SH-SY5Y (cell line): Measurements from ENCODE around the gene FSTL4.

Source experiments
- GATA2 ChIP-seq: IDR thresholded peaks from 2 replicates; pipeline ENCODE4 v1.6.1; 2011; ENCODE audit warnings: mild to moderate bottlenecking, low read depth, low read length
- GATA3 ChIP-seq: IDR thresholded peaks from 2 replicates; pipeline ENCODE4 v1.6.1; 2011; ENCODE audit warnings: low read depth, mild to moderate bottlenecking, low read length, moderate library complexity

Gene FSTL4

DNA sequence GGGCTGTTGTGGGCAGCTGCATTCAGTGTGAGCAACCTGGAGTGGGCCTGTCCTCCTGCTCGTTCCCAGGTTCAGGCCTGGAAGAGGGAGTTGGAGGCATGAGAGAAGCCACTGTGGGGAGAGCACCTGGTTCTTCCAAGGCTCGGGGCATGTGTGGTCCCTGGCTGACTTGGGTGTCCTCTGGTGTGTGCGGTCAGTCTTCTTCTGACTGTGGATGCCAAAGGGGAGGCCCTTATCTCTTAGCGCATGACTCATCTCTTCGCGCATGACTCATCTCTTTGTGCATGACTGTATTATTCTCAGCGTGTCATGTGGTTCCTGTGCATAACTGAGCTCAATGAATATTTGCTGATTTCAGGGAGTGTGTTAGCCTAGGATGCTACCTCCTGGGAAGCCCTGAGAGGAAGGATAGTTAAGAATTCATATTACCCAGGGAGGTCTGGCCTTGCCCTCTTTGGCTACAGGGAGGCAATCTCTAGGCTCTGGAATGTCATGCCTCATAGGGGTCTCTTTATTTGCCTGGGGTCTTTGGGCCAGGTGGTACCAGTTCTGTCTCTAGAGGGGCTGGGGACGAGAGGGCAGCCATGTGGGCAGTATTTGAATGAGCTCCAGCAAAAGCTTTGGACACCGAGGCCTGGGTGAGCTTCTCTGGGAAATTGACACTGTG, 371.8 kb downstream of the FSTL4 start:
- TF ChIP-seq GATA3 (no peak), GATA2 (no peak)

- TF ChIP-seq GATA3, result no peak
- TF ChIP-seq GATA2, result no peak
Measured at GRCh38 chr5:133238426-133239205, 373.7 kb downstream of the FSTL4 start.

DNA sequence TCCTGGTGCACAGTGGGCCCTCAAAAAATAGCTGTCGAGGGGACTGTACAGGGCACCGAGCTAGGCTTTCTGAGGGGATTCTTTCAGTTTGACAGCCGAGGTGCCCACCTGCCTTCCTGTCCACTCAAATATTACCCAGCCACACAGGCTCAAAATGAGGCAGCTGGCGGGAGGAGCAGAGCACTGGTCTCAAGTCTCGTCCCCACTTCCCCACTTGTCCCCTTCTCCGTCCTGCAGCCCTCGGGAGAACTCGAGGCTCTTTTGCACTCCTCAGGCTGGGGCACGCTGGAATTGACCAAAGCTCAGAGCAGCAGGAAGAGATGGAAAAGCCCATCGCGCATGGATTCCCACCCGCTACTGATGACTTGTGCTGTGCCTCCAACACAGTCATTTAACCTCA, 375.4 kb downstream of the FSTL4 start:
- TF ChIP-seq GATA2 (no peak), GATA3 (no peak)

GRCh38 chr5:133236541-133236951, 375.8 kb downstream of the FSTL4 start:
- TF ChIP-seq GATA2 (no peak), GATA3 (no peak)

GRCh38 chr5:133235696-133236426, 376.5 kb downstream of the FSTL4 start:
- TF ChIP-seq GATA2 (no peak), GATA3 (no peak)

- no peak for TF ChIP-seq GATA2
- no peak for TF ChIP-seq GATA3
Measured at GRCh38 chr5:133234911-133235310, 377.4 kb downstream of the FSTL4 start.

- TF ChIP-seq GATA2 (no peak), GATA3 (no peak)
Measured at GRCh38 chr5:133234273-133234672, 378.1 kb downstream of the FSTL4 start.

- TF ChIP-seq GATA3 (no peak), GATA2 (no peak)
Measured at GRCh38 chr5:133233616-133234015, 378.7 kb downstream of the FSTL4 start.

- TF ChIP-seq GATA3, result no peak
Measured at GRCh38 chr5:133232911-133233310, 379.4 kb downstream of the FSTL4 start.

GRCh38 chr5:133232435-133232834, 379.9 kb downstream of the FSTL4 start:
- TF ChIP-seq GATA3 (no peak), GATA2 (no peak)

GRCh38 chr5:133232011-133232410, 380.3 kb downstream of the FSTL4 start:
- no peak for TF ChIP-seq GATA3
- TF ChIP-seq GATA2, result no peak

DNA sequence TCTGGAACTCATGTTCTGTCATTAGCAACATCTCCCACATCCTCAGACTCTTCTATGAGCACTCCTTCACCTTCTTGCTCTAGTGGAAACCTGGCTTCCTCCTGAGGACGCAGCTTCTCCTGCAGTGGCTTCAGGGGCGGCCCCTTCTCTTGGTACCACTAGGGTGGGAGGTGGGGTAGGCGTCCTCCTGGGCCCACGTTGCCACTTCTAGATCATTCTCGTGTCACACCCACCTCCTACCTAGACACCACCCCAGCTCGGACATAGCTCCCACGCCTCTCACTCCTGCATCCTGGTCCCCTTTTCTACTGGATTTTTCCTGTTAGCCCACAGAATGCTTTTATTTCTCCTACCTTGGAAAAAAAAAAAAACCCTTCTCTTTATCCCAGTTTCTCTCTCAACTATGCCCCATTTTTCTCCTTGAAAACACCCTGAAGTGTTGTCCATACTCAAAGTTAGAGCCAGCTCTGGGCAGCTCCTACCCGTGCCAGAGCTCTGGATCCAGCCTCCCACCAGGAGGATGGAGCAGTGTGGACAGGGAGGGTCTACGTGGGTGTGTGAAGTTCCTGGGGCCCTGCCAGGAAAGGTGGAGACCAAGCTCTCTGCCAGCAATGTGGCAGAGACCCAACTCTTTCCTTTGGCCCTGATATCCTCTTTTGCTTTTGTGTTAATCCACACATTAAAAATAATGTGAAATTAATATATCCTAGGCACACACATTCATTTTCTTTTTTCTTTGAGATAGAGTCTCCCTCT, 381.3 kb downstream of the FSTL4 start:
- TF ChIP-seq GATA3 (no peak), GATA2 (no peak)

GRCh38 chr5:133229931-133230664, 382.2 kb downstream of the FSTL4 start:
- TF ChIP-seq GATA3 (no peak), GATA2 (no peak)
